Measurements from ENCODE around the gene RHBDD2.
"Not testable (repeated sequence)": the region's sequence is repeated elsewhere in the genome, so short reads cannot be mapped to it uniquely, and the experiment has no call there.

RHBDD2 gene

GRCh38 chr7:75847707-75848106 lies 31.1 kb upstream of the RHBDD2 start:
- Histone ChIP-seq H3K36me3 (ENCODE audit: control insufficient read depth, insufficient read depth, low read length) (no peaks in the 10 kb centered on the region), H3K4me3 (ENCODE audit: low read length) (no peak overlapping the region), H3K4me1 (ENCODE audit: control insufficient read depth, insufficient read depth, low read length) (no peaks in the 10 kb centered on the region), H3K9ac (ENCODE audit: low read length) (no peak overlapping the region), H3K27me3 (ENCODE audit: control insufficient read depth, insufficient read depth, low read length) (no peaks in the 10 kb centered on the region), H3K27ac (ENCODE audit: low read depth, low read length) (no peak overlapping the region)

GRCh38 chr7:75849573-75849972 lies 29.3 kb upstream of the RHBDD2 start:
- no peaks in the 10 kb centered on the region for H3K36me3 ChIP-seq (ENCODE audit: control insufficient read depth, insufficient read depth, low read length)
- H3K4me1 ChIP-seq (ENCODE audit: control insufficient read depth, insufficient read depth, low read length) = no peaks in the 10 kb centered on the region
- H3K9ac ChIP-seq (ENCODE audit: low read length) = no peak overlapping the region
- no peak overlapping the region for H3K4me3 ChIP-seq (ENCODE audit: low read length)
- H3K27me3 ChIP-seq (ENCODE audit: control insufficient read depth, insufficient read depth, low read length) = no peaks in the 10 kb centered on the region
- no peak overlapping the region for H3K27ac ChIP-seq (ENCODE audit: low read depth, low read length)

GRCh38 chr7:75850235-75850634 lies 28.6 kb upstream of the RHBDD2 start:
- Histone ChIP-seq H3K4me1 (ENCODE audit: control insufficient read depth, insufficient read depth, low read length) (no peaks in the 10 kb centered on the region), H3K9ac (ENCODE audit: low read length) (no peak overlapping the region), H3K36me3 (ENCODE audit: control insufficient read depth, insufficient read depth, low read length) (no peaks in the 10 kb centered on the region), H3K4me3 (ENCODE audit: low read length) (no peak overlapping the region), H3K27me3 (ENCODE audit: control insufficient read depth, insufficient read depth, low read length) (no peaks in the 10 kb centered on the region), H3K27ac (ENCODE audit: low read depth, low read length) (no peak overlapping the region)

- H3K4me3 ChIP-seq (ENCODE audit: low read length) = no peak overlapping the region
These were observed 24.6 kb upstream of the RHBDD2 start for GRCh38 chr7:75854233-75854632.

GRCh38 chr7:75854813-75855345 lies 24.0 kb upstream of the RHBDD2 start:
- H3K4me1 ChIP-seq (ENCODE audit: control insufficient read depth, insufficient read depth, low read length); H3K27ac ChIP-seq (ENCODE audit: low read depth, low read length); H3K36me3 ChIP-seq (ENCODE audit: control insufficient read depth, insufficient read depth, low read length); H3K9ac ChIP-seq (ENCODE audit: low read length); H3K27me3 ChIP-seq (ENCODE audit: control insufficient read depth, insufficient read depth, low read length); H3K4me3 ChIP-seq (ENCODE audit: low read length): not testable (repeated sequence)

More at GRCh38 chr7:75854233-75854632, 24.6 kb upstream of the RHBDD2 start:
- H3K27ac ChIP-seq (ENCODE audit: low read depth, low read length) = no peak overlapping the region
- H3K4me1 ChIP-seq (ENCODE audit: control insufficient read depth, insufficient read depth, low read length) = no peaks in the 10 kb centered on the region
- no peak overlapping the region for H3K9ac ChIP-seq (ENCODE audit: low read length)
- H3K36me3 ChIP-seq (ENCODE audit: control insufficient read depth, insufficient read depth, low read length) = no peaks in the 10 kb centered on the region
- no peaks in the 10 kb centered on the region for H3K27me3 ChIP-seq (ENCODE audit: control insufficient read depth, insufficient read depth, low read length)

GRCh38 chr7:75856536-75856935 lies 22.3 kb upstream of the RHBDD2 start:
- H3K36me3 ChIP-seq (ENCODE audit: control insufficient read depth, insufficient read depth, low read length) = no peaks in the 10 kb centered on the region
- H3K4me3 ChIP-seq (ENCODE audit: low read length) = no peak overlapping the region
- H3K27me3 ChIP-seq (ENCODE audit: control insufficient read depth, insufficient read depth, low read length) = no peaks in the 10 kb centered on the region
- no peaks in the 10 kb centered on the region for H3K4me1 ChIP-seq (ENCODE audit: control insufficient read depth, insufficient read depth, low read length)
- H3K9ac ChIP-seq (ENCODE audit: low read length) = no peak overlapping the region
- H3K27ac ChIP-seq (ENCODE audit: low read depth, low read length) = no peak overlapping the region

- H3K4me3 ChIP-seq (ENCODE audit: low read length) = no peak overlapping the region
- no peaks in the 10 kb centered on the region for H3K36me3 ChIP-seq (ENCODE audit: control insufficient read depth, insufficient read depth, low read length)
- H3K4me1 ChIP-seq (ENCODE audit: control insufficient read depth, insufficient read depth, low read length) = no peaks in the 10 kb centered on the region
- H3K27me3 ChIP-seq (ENCODE audit: control insufficient read depth, insufficient read depth, low read length) = no peaks in the 10 kb centered on the region
- H3K27ac ChIP-seq (ENCODE audit: low read depth, low read length) = no peak overlapping the region
- H3K9ac ChIP-seq (ENCODE audit: low read length) = no peak overlapping the region
These were observed 20.4 kb upstream of the RHBDD2 start for GRCh38 chr7:75858410-75858809.

- H3K36me3 ChIP-seq (ENCODE audit: control insufficient read depth, insufficient read depth, low read length) = no peaks in the 10 kb centered on the region
- no peak overlapping the region for H3K27ac ChIP-seq (ENCODE audit: low read depth, low read length)
- H3K9ac ChIP-seq (ENCODE audit: low read length) = no peak overlapping the region
- no peaks in the 10 kb centered on the region for H3K27me3 ChIP-seq (ENCODE audit: control insufficient read depth, insufficient read depth, low read length)
- no peaks in the 10 kb centered on the region for H3K4me1 ChIP-seq (ENCODE audit: control insufficient read depth, insufficient read depth, low read length)
- H3K4me3 ChIP-seq (ENCODE audit: low read length) = no peak overlapping the region
These were observed 17.2 kb upstream of the RHBDD2 start for GRCh38 chr7:75861636-75862035.

- not testable (repeated sequence) for H3K27ac ChIP-seq (ENCODE audit: low read depth, low read length); H3K27me3 ChIP-seq (ENCODE audit: control insufficient read depth, insufficient read depth, low read length); H3K4me3 ChIP-seq (ENCODE audit: low read length); H3K4me1 ChIP-seq (ENCODE audit: control insufficient read depth, insufficient read depth, low read length); H3K9ac ChIP-seq (ENCODE audit: low read length); H3K36me3 ChIP-seq (ENCODE audit: control insufficient read depth, insufficient read depth, low read length)
These were observed 14.6 kb upstream of the RHBDD2 start for GRCh38 chr7:75864251-75864650.

- no peak overlapping the region for H3K27ac ChIP-seq (ENCODE audit: low read depth, low read length)
- H3K27me3 ChIP-seq (ENCODE audit: control insufficient read depth, insufficient read depth, low read length) = no peaks in the 10 kb centered on the region
- H3K9ac ChIP-seq (ENCODE audit: low read length) = no peak overlapping the region
- H3K4me1 ChIP-seq (ENCODE audit: control insufficient read depth, insufficient read depth, low read length) = no peaks in the 10 kb centered on the region
- H3K36me3 ChIP-seq (ENCODE audit: control insufficient read depth, insufficient read depth, low read length) = no peaks in the 10 kb centered on the region
- no peak overlapping the region for H3K4me3 ChIP-seq (ENCODE audit: low read length)
These were observed 12.7 kb upstream of the RHBDD2 start for GRCh38 chr7:75866114-75866488.

- no peaks in the 10 kb centered on the region for H3K4me1 ChIP-seq (ENCODE audit: control insufficient read depth, insufficient read depth, low read length)
- H3K9ac ChIP-seq (ENCODE audit: low read length) = no peak overlapping the region
These were observed 12.1 kb upstream of the RHBDD2 start for GRCh38 chr7:75866489-75867389.

GRCh38 chr7:75867390-75867717 lies 11.5 kb upstream of the RHBDD2 start:
- Histone ChIP-seq H3K27me3 (ENCODE audit: control insufficient read depth, insufficient read depth, low read length) (no peaks in the 10 kb centered on the region), H3K4me1 (ENCODE audit: control insufficient read depth, insufficient read depth, low read length) (no peaks in the 10 kb centered on the region), H3K36me3 (ENCODE audit: control insufficient read depth, insufficient read depth, low read length) (no peaks in the 10 kb centered on the region), H3K4me3 (ENCODE audit: low read length) (no peak overlapping the region), H3K27ac (ENCODE audit: low read depth, low read length) (no peak overlapping the region), H3K9ac (ENCODE audit: low read length) (no peak overlapping the region)

More at GRCh38 chr7:75866489-75867389, 12.1 kb upstream of the RHBDD2 start:
- Histone ChIP-seq H3K27me3 (ENCODE audit: control insufficient read depth, insufficient read depth, low read length) (no peaks in the 10 kb centered on the region), H3K4me3 (ENCODE audit: low read length) (no peak overlapping the region), H3K27ac (ENCODE audit: low read depth, low read length) (no peak overlapping the region), H3K36me3 (ENCODE audit: control insufficient read depth, insufficient read depth, low read length) (no peaks in the 10 kb centered on the region)

- Histone ChIP-seq H3K4me1 (ENCODE audit: control insufficient read depth, insufficient read depth, low read length) (no peaks in the 10 kb centered on the region), H3K36me3 (ENCODE audit: control insufficient read depth, insufficient read depth, low read length) (no peaks in the 10 kb centered on the region), H3K27me3 (ENCODE audit: control insufficient read depth, insufficient read depth, low read length) (no peaks in the 10 kb centered on the region), H3K9ac (ENCODE audit: low read length) (no peak overlapping the region), H3K27ac (ENCODE audit: low read depth, low read length) (no peak overlapping the region), H3K4me3 (ENCODE audit: low read length) (no peak overlapping the region)
These were observed 10.7 kb upstream of the RHBDD2 start for GRCh38 chr7:75868153-75868552.

Measured in rectal smooth muscle tissue (tissue), 1 donor.